Measurements from ENCODE around the gene CLEC12A. TPM values are rescaled to one million over a fixed set of nuclear protein-coding genes. Genes with fewer than 3 reads are reported as not detected.

CLEC12A gene
- 0.30 and 0.32 TPM in 2 replicates for total RNA-seq

GRCh38 chr12:9971181-9971580 is at the start of gene CLEC12A:
Gene CLEC12A (plus strand): TSS chr12:9971409. CDS start chr12:9971597, 188 bp downstream.
- intact Hi-C loops (cut with micrococcal nuclease): no loop called here
- no peaks in the 10 kb centered on the region for H3K36me3 Mint-ChIP-seq (ENCODE audit: low read depth)
- peaks cover 5% of the 10 kb centered on the region for H3K9me3 Mint-ChIP-seq
- DNase-seq (ENCODE audit: low spot score): no peak
- no peak within 1 kb of the TSS for H3K27ac Mint-ChIP-seq
- peaks cover 5% of the 10 kb centered on the region for H3K4me1 Mint-ChIP-seq (ENCODE audit: low read depth)
- H3K4me3 Mint-ChIP-seq (ENCODE audit: low read depth): no peak within 1 kb of the TSS
- peaks cover 19% of the 10 kb centered on the region for H3K27me3 Mint-ChIP-seq (ENCODE audit: low read depth)

DNA sequence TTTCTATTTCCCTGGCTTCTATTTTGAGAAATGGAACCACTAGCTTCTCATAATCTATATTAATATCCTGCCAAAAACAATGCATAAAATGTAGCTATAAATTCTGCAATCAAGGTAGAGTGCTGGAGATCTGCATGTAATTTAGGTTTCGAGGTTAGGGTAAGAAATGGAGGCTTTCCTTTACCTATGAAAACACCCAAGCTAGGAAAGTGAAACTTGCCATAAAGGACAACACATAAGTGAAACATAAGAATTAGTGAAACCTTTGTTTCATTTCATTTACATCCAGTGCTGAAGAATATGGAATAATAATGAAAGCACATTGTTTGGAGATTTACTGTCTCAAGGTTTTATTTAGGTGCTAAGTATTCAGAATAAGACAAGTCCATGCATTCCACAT is 48.8 kb upstream of the CLEC12A start:
- DNase-seq (ENCODE audit: low spot score): no peak
- Mint-ChIP-seq H3K36me3 (ENCODE audit: low read depth) (no peaks in the 10 kb centered on the region), H3K27ac (no peak overlapping the region), H3K4me1 (ENCODE audit: low read depth) (peaks cover 17% of the 10 kb centered on the region), H3K9me3 (no peaks in the 10 kb centered on the region), H3K27me3 (ENCODE audit: low read depth) (peaks cover 14% of the 10 kb centered on the region), H3K4me3 (ENCODE audit: low read depth) (no peak overlapping the region)
- intact Hi-C loops (cut with micrococcal nuclease): no loop called here

- DNase-seq (ENCODE audit: low spot score): no peak
- H3K4me1 Mint-ChIP-seq (ENCODE audit: low read depth): peaks cover 22% of the 10 kb centered on the region
- H3K27ac Mint-ChIP-seq: no peak overlapping the region
- H3K9me3 Mint-ChIP-seq: no peaks in the 10 kb centered on the region
- intact Hi-C loops (cut with micrococcal nuclease): loop anchor here (1.0 to 5.0 kb wide), 3 partner anchors 59 to 176 kb away; partner anchors contain the start of gene CLEC2B
- H3K36me3 Mint-ChIP-seq (ENCODE audit: low read depth): no peaks in the 10 kb centered on the region
- peaks cover 28% of the 10 kb centered on the region for H3K27me3 Mint-ChIP-seq (ENCODE audit: low read depth)
- peak overlapping the region; percentile 34 for H3K4me3 Mint-ChIP-seq (ENCODE audit: low read depth)
Measured at GRCh38 chr12:9925705-9926393, 45.4 kb upstream of the CLEC12A start.

DNA sequence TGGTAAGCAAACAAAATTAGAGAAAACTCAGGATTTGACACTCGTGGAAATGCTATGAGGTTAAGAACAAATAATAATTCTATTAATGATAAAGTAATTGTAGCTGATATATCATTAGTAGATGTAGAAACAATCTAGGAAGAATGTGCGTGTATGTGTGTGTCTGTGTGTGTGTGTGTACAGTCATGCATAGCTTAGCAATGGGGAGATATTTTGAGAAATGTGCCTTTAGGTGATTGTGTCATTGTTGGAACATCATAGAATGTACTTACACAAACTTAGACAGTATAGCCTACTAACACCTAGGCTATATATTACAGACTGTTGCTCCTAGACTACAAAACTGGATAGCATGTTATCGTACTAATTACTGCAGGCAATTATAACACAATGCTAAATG is 44.3 kb upstream of the CLEC12A start:
- H3K4me3 Mint-ChIP-seq (ENCODE audit: low read depth): no peak overlapping the region
- intact Hi-C loops (cut with micrococcal nuclease): loop anchor here (5.0 kb wide), 1 partner anchor 60 kb away; the partner anchor contains the start of gene CLEC2B

DNA sequence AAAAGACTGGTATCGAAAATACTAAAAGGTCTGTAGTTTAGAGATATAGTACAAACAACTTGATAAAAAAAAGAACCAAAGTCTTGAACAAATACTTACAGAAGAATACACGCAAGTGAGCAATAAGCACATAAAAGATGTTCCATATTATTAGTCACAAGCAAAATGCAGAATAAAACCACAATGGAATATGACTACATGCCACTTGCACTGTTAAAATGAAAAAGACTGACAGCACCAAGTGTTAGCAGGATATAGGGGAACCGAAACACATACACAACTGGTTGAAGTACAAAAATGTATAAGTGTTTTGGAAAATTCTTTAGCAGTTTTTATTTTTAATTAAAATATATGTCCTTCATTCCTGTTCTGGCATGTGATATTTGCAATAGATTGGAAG is 42.6 kb upstream of the CLEC12A start:
- intact Hi-C loops (cut with micrococcal nuclease): loop anchor here (5.0 kb wide), 1 partner anchor 61 kb away; the partner anchor contains the start of gene CLEC2B
- Mint-ChIP-seq H3K27ac (no peak overlapping the region), H3K27me3 (ENCODE audit: low read depth) (peaks cover 42% of the 10 kb centered on the region), H3K4me1 (ENCODE audit: low read depth) (peaks cover 9% of the 10 kb centered on the region), H3K9me3 (no peaks in the 10 kb centered on the region), H3K4me3 (ENCODE audit: low read depth) (no peak overlapping the region), H3K36me3 (ENCODE audit: low read depth) (no peaks in the 10 kb centered on the region)
- DNase-seq (ENCODE audit: low spot score): no peak

More for the DNA sequence above, 44.3 kb upstream of the CLEC12A start:
- no peak for DNase-seq (ENCODE audit: low spot score)
- peaks cover 30% of the 10 kb centered on the region for H3K27me3 Mint-ChIP-seq (ENCODE audit: low read depth)
- no peaks in the 10 kb centered on the region for H3K9me3 Mint-ChIP-seq
- H3K36me3 Mint-ChIP-seq (ENCODE audit: low read depth): no peaks in the 10 kb centered on the region
- H3K4me1 Mint-ChIP-seq (ENCODE audit: low read depth): peaks cover 22% of the 10 kb centered on the region
- no peak overlapping the region for H3K27ac Mint-ChIP-seq

DNA sequence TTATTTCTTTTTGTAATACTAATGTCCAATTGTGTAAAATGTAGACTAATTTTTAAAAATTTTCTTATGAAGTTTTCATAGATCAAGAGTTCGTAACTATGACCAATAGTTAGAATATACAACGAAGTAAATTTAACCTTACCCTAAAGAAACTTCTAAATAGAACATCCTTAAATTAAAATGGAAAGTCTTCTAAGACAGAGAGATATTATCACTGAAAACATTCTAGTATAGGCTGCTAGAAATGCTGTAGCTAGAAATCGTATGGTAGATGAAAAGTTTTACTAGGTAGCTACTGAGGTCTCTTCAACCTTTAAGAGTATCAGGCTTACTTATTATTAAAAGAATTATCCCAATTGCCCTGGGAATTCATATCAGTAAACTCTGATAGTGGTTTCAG is 40.0 kb upstream of the CLEC12A start:
- Mint-ChIP-seq H3K27ac (no peak overlapping the region), H3K4me1 (ENCODE audit: low read depth) (peaks cover 5% of the 10 kb centered on the region), H3K4me3 (ENCODE audit: low read depth) (no peak overlapping the region), H3K36me3 (ENCODE audit: low read depth) (no peaks in the 10 kb centered on the region), H3K27me3 (ENCODE audit: low read depth) (peaks cover 40% of the 10 kb centered on the region), H3K9me3 (no peaks in the 10 kb centered on the region)
- intact Hi-C loops (cut with micrococcal nuclease): no loop called here
- DNase-seq (ENCODE audit: low spot score): no peak

DNA sequence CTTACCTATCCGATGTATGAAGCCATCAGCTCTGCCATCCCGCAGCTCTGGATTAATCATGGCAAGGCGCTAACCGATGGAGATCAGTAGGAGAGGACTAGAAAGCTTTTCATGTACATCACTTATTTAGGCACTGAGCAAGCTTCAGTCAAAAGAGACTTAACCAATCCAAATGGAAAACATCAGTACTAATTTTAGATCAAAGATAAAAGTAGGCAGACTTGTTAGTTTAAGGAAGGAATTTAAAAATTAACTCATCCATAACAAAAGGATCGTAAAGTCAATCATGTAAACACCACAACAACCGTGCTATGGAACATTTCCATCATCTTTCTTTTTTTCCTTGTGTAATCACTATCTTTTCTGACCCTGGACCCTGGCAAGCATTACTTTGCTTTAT is 38.9 kb upstream of the CLEC12A start, which contains the start of gene CLEC2A:
Gene CLEC2A, minus strand, starts transcription at position 101 of the 400 bp plus-strand sequence. Its CDS starts 41 bp downstream, at position 60.
- Mint-ChIP-seq H3K9me3 (no peaks in the 10 kb centered on the region), H3K27me3 (ENCODE audit: low read depth) (peaks cover 34% of the 10 kb centered on the region), H3K27ac (no peak within 1 kb of the TSS), H3K4me1 (ENCODE audit: low read depth) (peaks cover 5% of the 10 kb centered on the region), H3K4me3 (ENCODE audit: low read depth) (no peak within 1 kb of the TSS), H3K36me3 (ENCODE audit: low read depth) (no peaks in the 10 kb centered on the region)
- no peak for DNase-seq (ENCODE audit: low spot score)
- intact Hi-C loops (cut with micrococcal nuclease): no loop called here

- intact Hi-C loops (cut with micrococcal nuclease): no loop called here
- Mint-ChIP-seq H3K27ac (no peak overlapping the region), H3K9me3 (no peaks in the 10 kb centered on the region), H3K36me3 (ENCODE audit: low read depth) (no peaks in the 10 kb centered on the region), H3K4me1 (ENCODE audit: low read depth) (no peaks in the 10 kb centered on the region), H3K4me3 (ENCODE audit: low read depth) (no peak overlapping the region), H3K27me3 (ENCODE audit: low read depth) (peaks cover 24% of the 10 kb centered on the region)
- no peak for DNase-seq (ENCODE audit: low spot score)
Measured at GRCh38 chr12:9933958-9934357, 37.3 kb upstream of the CLEC12A start.

- intact Hi-C loops (cut with micrococcal nuclease): no loop called here
- Mint-ChIP-seq H3K27ac (no peak overlapping the region), H3K4me3 (ENCODE audit: low read depth) (no peak overlapping the region)
Measured at GRCh38 chr12:9935026-9935425, 36.2 kb upstream of the CLEC12A start.

DNA sequence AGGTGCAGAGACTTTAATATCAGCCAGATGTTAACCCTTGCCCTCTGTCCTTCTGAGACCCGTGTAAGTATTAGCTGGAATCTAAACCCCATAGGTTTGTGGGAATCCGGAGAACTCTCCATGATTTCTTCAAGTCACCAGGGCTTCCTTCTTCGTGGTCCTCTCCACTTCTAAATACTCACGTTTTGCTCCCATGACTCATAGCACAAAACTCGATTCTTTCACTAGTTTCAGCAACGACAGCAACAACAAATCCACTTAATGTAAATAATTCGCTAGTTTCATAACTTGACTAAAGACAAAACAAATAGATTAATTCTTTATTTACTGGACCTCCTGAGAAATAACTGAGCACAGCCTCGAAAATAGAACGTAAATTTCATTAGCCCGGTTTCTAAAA is 34.6 kb upstream of the CLEC12A start:
- Mint-ChIP-seq H3K9me3 (no peaks in the 10 kb centered on the region), H3K4me3 (ENCODE audit: low read depth) (no peak overlapping the region), H3K27ac (no peak overlapping the region), H3K36me3 (ENCODE audit: low read depth) (no peaks in the 10 kb centered on the region), H3K4me1 (ENCODE audit: low read depth) (peaks cover 8% of the 10 kb centered on the region), H3K27me3 (ENCODE audit: low read depth) (peaks cover 21% of the 10 kb centered on the region)
- DNase-seq (ENCODE audit: low spot score): no peak
- intact Hi-C loops (cut with micrococcal nuclease): no loop called here

More at GRCh38 chr12:9935026-9935425, 36.2 kb upstream of the CLEC12A start:
- Mint-ChIP-seq H3K27me3 (ENCODE audit: low read depth) (peaks cover 25% of the 10 kb centered on the region), H3K36me3 (ENCODE audit: low read depth) (no peaks in the 10 kb centered on the region), H3K9me3 (no peaks in the 10 kb centered on the region), H3K4me1 (ENCODE audit: low read depth) (no peaks in the 10 kb centered on the region)
- DNase-seq (ENCODE audit: low spot score): no peak

GRCh38 chr12:9940375-9940774 is 30.8 kb upstream of the CLEC12A start:
- intact Hi-C loops (cut with micrococcal nuclease): loop anchor here (5.0 to 10.0 kb wide), 4 partner anchors 67 to 364 kb away; partner anchors contain the start of gene KLRD1
- H3K4me3 Mint-ChIP-seq (ENCODE audit: low read depth): no peak overlapping the region
- H3K36me3 Mint-ChIP-seq (ENCODE audit: low read depth): no peaks in the 10 kb centered on the region
- H3K9me3 Mint-ChIP-seq: no peaks in the 10 kb centered on the region
- peaks cover 12% of the 10 kb centered on the region for H3K27me3 Mint-ChIP-seq (ENCODE audit: low read depth)
- DNase-seq (ENCODE audit: low spot score): no peak
- H3K4me1 Mint-ChIP-seq (ENCODE audit: low read depth): peaks cover 27% of the 10 kb centered on the region
- no peak overlapping the region for H3K27ac Mint-ChIP-seq

DNA sequence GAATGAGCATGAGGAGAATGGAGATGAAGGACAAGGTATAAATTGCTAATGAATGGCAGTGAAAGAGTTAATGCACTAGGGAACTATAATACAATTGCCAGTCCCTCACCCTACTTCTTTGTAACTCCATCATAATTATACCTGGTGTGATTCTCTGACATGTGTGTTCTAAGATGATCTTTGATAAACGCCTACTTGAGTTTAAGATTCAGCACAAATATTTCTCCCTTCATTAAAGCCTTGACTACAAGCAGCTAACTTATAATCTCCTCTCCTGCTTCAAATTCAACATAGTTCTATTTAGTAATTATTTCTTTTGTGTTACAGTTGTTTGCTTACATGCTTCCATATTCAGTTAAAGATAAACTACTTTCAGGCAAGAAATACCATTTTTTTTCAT is 29.4 kb upstream of the CLEC12A start:
- H3K9me3 Mint-ChIP-seq: no peaks in the 10 kb centered on the region
- peaks cover 12% of the 10 kb centered on the region for H3K27me3 Mint-ChIP-seq (ENCODE audit: low read depth)
- no peak overlapping the region for H3K4me3 Mint-ChIP-seq (ENCODE audit: low read depth)
- H3K36me3 Mint-ChIP-seq (ENCODE audit: low read depth): no peaks in the 10 kb centered on the region
- H3K4me1 Mint-ChIP-seq (ENCODE audit: low read depth): peaks cover 34% of the 10 kb centered on the region
- H3K27ac Mint-ChIP-seq: no peak overlapping the region
- intact Hi-C loops (cut with micrococcal nuclease): loop anchor here (5.0 to 10.0 kb wide), 4 partner anchors 65 to 363 kb away; partner anchors contain the start of gene KLRD1
- no peak for DNase-seq (ENCODE audit: low spot score)

DNA sequence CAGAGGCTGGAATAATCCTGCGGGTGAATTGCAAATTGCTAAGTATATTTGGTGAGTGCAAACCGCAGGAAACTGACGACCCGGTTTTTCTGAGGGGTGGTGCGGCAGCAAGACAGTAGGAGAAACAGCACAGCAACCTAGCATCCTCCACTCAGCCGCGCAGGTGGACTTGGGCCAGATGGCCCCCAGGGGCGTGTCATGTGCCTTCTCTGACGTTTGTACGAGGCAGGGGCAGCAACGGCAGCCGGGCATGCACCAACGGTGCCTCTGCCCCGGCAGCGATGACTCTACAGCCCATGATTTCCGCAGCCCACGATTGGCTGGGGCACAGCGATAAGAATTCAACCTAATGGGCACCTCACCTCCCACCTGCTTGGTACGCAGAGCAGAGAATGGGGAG is 28.0 kb upstream of the CLEC12A start:
- H3K27me3 Mint-ChIP-seq (ENCODE audit: low read depth): peaks cover 12% of the 10 kb centered on the region
- peak overlapping the region; percentile 82 for H3K4me3 Mint-ChIP-seq (ENCODE audit: low read depth)
- H3K4me1 Mint-ChIP-seq (ENCODE audit: low read depth): peaks cover 45% of the 10 kb centered on the region
- DNase-seq (ENCODE audit: low spot score): peak; percentile 46
- no peaks in the 10 kb centered on the region for H3K9me3 Mint-ChIP-seq
- H3K27ac Mint-ChIP-seq: peak overlapping the region; percentile 75
- intact Hi-C loops (cut with micrococcal nuclease): loop anchor here (5.0 to 10.0 kb wide), 4 partner anchors 64 to 362 kb away; partner anchors contain the start of gene KLRD1
- H3K36me3 Mint-ChIP-seq (ENCODE audit: low read depth): no peaks in the 10 kb centered on the region
